ENCODE results near the gene TTC34. TPM values are rescaled to one million over a fixed set of nuclear protein-coding genes. Genes with fewer than 3 reads are reported as not detected.

TTC34 gene
- total RNA-seq, 4 donors from 2014 or later, result 0.14 to 6.0 (median 0.75) TPM

- Histone ChIP-seq H3K9me3 (no peaks in the 10 kb centered on the region), H3K36me3 (no peaks in the 10 kb centered on the region), H3K4me3 (no peak overlapping the region), H3K4me1 (no peaks in the 10 kb centered on the region), H3K27me3 (peaks cover 15% of the 10 kb centered on the region), H3K27ac (no peak overlapping the region)
- in situ Hi-C loops (cut with MboI; ENCODE audit: low pct_ligation_motif_present in 1 of 4, low pct_unique_long_range_greater_than_20kb in 1 of 4, low sequenced_read_pairs in 3 of 4), result no loop called here
- intact Hi-C loops (cut with DNase I; ENCODE audit: low total_unique reads), result no loop called here
- WGBS, 2 donors (ENCODE audit: low coverage in 1 of 2), result 89 to 93% methylated on average over 3 to 30 of the region's 31 CpGs
- TF ChIP-seq EP300 (IDR thresholded peaks at IDR 0.05; ENCODE audit: low read depth), result no peak
- TF ChIP-seq, protein P1, sequence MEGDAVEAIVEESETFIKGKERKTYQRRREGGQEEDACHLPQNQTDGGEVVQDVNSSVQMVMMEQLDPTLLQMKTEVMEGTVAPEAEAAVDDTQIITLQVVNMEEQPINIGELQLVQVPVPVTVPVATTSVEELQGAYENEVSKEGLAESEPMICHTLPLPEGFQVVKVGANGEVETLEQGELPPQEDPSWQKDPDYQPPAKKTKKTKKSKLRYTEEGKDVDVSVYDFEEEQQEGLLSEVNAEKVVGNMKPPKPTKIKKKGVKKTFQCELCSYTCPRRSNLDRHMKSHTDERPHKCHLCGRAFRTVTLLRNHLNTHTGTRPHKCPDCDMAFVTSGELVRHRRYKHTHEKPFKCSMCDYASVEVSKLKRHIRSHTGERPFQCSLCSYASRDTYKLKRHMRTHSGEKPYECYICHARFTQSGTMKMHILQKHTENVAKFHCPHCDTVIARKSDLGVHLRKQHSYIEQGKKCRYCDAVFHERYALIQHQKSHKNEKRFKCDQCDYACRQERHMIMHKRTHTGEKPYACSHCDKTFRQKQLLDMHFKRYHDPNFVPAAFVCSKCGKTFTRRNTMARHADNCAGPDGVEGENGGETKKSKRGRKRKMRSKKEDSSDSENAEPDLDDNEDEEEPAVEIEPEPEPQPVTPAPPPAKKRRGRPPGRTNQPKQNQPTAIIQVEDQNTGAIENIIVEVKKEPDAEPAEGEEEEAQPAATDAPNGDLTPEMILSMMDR (IDR thresholded peaks at IDR 0.05), result no peak
- TF ChIP-seq POLR2A (IDR thresholded peaks at IDR 0.05), result no peak
- TF ChIP-seq POLR2AphosphoS5 (IDR thresholded peaks at IDR 0.05), result no peak
- no peak for DNase-seq
These were observed 18.6 kb upstream of the TTC34 start for GRCh38 chr1:2819831-2820730.

DNA sequence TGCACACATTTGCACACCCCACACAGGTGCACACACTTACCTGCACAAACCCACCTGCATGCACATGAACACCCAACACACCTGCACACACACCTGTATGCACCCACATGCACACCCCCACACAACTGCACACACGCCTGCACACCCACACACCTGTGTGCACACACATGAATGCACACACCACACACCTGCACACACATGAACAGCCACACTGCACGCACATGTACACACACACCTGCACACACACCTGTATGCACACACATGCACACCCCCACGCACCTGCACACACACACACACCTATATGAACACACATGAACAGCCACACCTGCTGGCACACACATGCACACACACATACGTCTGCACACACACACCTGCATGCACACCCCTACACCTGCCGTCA lies 17.9 kb upstream of the TTC34 start:
- 82% methylated on average over 5 of the region's 5 CpGs; no CpG with 5 or more reads in 1 of the 2 donors for WGBS, 2 donors (ENCODE audit: low coverage in 1 of 2)
- H3K9me3 ChIP-seq, result no peaks in the 10 kb centered on the region
- in situ Hi-C loops (cut with MboI; ENCODE audit: low pct_ligation_motif_present in 1 of 4, low pct_unique_long_range_greater_than_20kb in 1 of 4, low sequenced_read_pairs in 3 of 4) (no loop called here), intact Hi-C loops (cut with DNase I; ENCODE audit: low total_unique reads) (no loop called here)
- no peak overlapping the region for H3K27ac ChIP-seq
- H3K36me3 ChIP-seq, result no peaks in the 10 kb centered on the region
- H3K4me1 ChIP-seq, result no peaks in the 10 kb centered on the region
- H3K27me3 ChIP-seq, result peaks cover 13% of the 10 kb centered on the region
- TF ChIP-seq POLR2AphosphoS5 (IDR thresholded peaks at IDR 0.05), result no peak
- TF ChIP-seq, protein P1 (IDR thresholded peaks at IDR 0.05), result no peak
- no peak for TF ChIP-seq POLR2A (IDR thresholded peaks at IDR 0.05)
- no peak for TF ChIP-seq EP300 (IDR thresholded peaks at IDR 0.05; ENCODE audit: low read depth)
- H3K4me3 ChIP-seq, result no peak overlapping the region
- DNase-seq, result no peak

DNA sequence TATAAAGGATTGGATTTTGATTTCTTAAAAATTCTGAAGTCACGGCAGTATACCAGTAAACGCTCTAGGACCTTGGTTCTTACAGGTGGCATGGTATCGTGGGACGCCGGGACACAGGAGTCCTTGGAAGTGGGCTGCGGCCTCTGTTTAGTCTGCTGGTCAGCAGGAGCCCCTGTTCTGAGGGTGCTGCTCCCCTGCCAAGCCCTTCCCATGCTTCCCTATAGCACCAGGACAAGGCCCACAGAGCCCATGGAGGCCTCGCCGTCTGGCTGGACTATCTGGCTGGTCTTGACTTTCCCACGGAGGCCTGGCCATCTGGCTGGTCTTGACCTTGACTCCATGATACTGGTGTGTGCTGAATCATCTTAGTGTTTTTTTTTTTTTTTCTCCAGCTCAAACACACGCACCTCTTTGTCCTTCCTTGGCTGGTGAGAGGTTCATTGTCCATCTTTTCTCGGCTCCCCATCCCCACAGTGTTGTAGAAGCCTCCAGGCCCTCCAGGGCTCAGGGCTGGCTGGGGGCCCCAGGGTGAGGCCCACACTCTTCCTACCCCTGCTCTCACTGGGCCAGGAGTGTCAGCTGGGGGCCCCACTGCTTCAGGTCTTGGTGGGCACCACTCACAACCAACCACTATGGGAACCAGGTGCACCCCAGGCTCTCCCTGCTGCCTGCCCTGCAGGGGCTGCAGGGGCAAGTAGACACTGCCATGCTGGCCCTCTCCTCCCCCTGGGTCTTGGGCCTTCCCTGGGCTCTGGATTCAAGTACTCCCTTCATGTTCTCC lies 16.5 kb upstream of the TTC34 start:
- Histone ChIP-seq H3K27me3 (peaks cover 6% of the 10 kb centered on the region), H3K4me3 (no peak overlapping the region), H3K27ac (no peak overlapping the region), H3K4me1 (no peaks in the 10 kb centered on the region), H3K9me3 (no peaks in the 10 kb centered on the region), H3K36me3 (no peaks in the 10 kb centered on the region)
- intact Hi-C loops (cut with DNase I; ENCODE audit: low total_unique reads) (no loop called here), in situ Hi-C loops (cut with MboI; ENCODE audit: low pct_ligation_motif_present in 1 of 4, low pct_unique_long_range_greater_than_20kb in 1 of 4, low sequenced_read_pairs in 3 of 4) (no loop called here)
- WGBS, 2 donors (ENCODE audit: low coverage in 1 of 2), result 80 to 82% methylated on average over 3 to 11 of the region's 11 CpGs
- no peak for DNase-seq
- TF ChIP-seq POLR2AphosphoS5 (IDR thresholded peaks at IDR 0.05) (no peak), EP300 (IDR thresholded peaks at IDR 0.05; ENCODE audit: low read depth) (no peak), POLR2A (IDR thresholded peaks at IDR 0.05) (no peak)
- TF ChIP-seq, protein P1 (IDR thresholded peaks at IDR 0.05), result no peak

DNA sequence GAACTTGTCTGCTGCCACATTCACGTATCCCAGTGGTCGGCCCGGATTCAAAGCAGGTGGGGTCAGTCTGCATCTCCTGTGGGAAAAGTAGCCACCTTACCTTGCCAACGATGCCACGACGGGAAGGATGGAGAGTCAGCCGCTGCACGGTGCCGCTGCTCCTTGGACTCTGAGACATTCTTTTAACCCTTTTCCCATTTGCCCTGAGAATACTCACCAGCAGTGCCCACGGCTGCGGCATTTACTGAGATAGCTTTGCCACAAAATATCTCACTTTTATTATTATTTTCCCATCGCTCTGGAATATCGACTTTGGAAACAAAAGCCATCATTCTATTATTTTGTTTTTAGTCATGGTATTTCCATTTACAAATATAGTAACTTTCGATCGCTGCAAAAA lies 15.3 kb upstream of the TTC34 start:
- Histone ChIP-seq H3K27ac (no peak overlapping the region), H3K4me1 (no peaks in the 10 kb centered on the region), H3K4me3 (no peak overlapping the region), H3K9me3 (peaks cover 0 to 5% of the 10 kb centered on the region in 2 donors), H3K27me3 (peaks cover 9% of the 10 kb centered on the region), H3K36me3 (no peaks in the 10 kb centered on the region)
- TF ChIP-seq POLR2AphosphoS5 (IDR thresholded peaks at IDR 0.05), result no peak
- no peak for TF ChIP-seq POLR2A (IDR thresholded peaks at IDR 0.05)
- TF ChIP-seq, protein P1 (IDR thresholded peaks at IDR 0.05), result no peak
- TF ChIP-seq EP300 (IDR thresholded peaks at IDR 0.05; ENCODE audit: low read depth), result no peak
- intact Hi-C loops (cut with DNase I; ENCODE audit: low total_unique reads), result no loop called here
- in situ Hi-C loops (cut with MboI; ENCODE audit: low pct_ligation_motif_present in 1 of 4, low pct_unique_long_range_greater_than_20kb in 1 of 4, low sequenced_read_pairs in 3 of 4), result no loop called here
- 82 to 89% methylated on average over 10 to 15 of the region's 15 CpGs for WGBS, 2 donors (ENCODE audit: low coverage in 1 of 2)
- no peak for DNase-seq
